Thyroid gland (tissue), 4 donors: ENCODE data around the gene RPS27L.

Experiments
- POLR2A ChIP-seq, 2 donors: fragments of 450-650 bp; IDR thresholded peaks; one replicate each; pipeline ENCODE4 v1.6.1; 2017; ENCODE audit warnings: antibody characterized with exemption in 2 of 2, mild to moderate bottlenecking in 2 of 2, moderate library complexity in 1 of 2
- TF ChIP-seq, protein P1 (sequence below), 6 experiments: fragments of 200-600 bp in 3 of 6; fragments of 450-650 bp in 3 of 6; sonication (generic) in 3 of 6; IDR thresholded peaks; one replicate each; pipeline ENCODE4 v1.5.1; 2016 to 2019; ENCODE audit warnings: antibody characterized with exemption in 6 of 6, mild to moderate bottlenecking in 2 of 6, inconsistent platforms in 1 of 6, moderate library complexity in 1 of 6

- TF ChIP-seq, protein P1, sequence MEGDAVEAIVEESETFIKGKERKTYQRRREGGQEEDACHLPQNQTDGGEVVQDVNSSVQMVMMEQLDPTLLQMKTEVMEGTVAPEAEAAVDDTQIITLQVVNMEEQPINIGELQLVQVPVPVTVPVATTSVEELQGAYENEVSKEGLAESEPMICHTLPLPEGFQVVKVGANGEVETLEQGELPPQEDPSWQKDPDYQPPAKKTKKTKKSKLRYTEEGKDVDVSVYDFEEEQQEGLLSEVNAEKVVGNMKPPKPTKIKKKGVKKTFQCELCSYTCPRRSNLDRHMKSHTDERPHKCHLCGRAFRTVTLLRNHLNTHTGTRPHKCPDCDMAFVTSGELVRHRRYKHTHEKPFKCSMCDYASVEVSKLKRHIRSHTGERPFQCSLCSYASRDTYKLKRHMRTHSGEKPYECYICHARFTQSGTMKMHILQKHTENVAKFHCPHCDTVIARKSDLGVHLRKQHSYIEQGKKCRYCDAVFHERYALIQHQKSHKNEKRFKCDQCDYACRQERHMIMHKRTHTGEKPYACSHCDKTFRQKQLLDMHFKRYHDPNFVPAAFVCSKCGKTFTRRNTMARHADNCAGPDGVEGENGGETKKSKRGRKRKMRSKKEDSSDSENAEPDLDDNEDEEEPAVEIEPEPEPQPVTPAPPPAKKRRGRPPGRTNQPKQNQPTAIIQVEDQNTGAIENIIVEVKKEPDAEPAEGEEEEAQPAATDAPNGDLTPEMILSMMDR (IDR thresholded peaks at IDR 0.05) = no peak
- no peak for TF ChIP-seq POLR2A (IDR thresholded peaks at IDR 0.05)
Measured at GRCh38 chr15:63180746-63181145, 23.5 kb upstream of the RPS27L start.
